ENCODE measurements around the gene DDR2. TPM values are rescaled to one million over a fixed set of nuclear protein-coding genes. Genes with fewer than 3 reads are reported as not detected.
A peak's percentile ranks its signal among the peaks of the same experiment; 100 is the strongest.

The DDR2 gene
- total RNA-seq, 1 donor = 289 TPM

DNA sequence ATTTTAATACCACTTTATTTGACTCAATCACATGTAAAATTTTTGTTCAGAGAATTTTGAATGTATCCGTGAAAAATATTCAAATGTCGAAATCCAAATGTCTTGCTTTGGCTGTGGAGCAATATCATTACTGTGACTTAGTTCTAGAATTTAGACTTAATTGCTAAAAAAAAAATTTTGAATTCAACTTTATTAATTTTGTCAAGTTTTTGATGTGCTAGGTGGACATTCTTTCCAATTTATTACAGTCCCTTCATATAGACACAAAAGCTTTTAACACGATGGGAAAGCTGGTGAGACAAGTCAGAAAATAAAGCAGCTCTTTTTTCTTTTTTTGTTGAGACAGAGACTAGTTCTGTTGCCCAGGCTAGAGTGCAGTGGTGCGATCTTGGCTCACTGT lies 62.6 kb downstream of the DDR2 start:
- no peak overlapping the region for H3K4me3 ChIP-seq (ENCODE audit: low read depth, low read length)
- no peak for TF ChIP-seq CTCF (IDR thresholded peaks at IDR 0.05; ENCODE audit: insufficient read depth, low read depth, low read length)
- no peak for DNase-seq (ENCODE audit: low read depth)

DNA sequence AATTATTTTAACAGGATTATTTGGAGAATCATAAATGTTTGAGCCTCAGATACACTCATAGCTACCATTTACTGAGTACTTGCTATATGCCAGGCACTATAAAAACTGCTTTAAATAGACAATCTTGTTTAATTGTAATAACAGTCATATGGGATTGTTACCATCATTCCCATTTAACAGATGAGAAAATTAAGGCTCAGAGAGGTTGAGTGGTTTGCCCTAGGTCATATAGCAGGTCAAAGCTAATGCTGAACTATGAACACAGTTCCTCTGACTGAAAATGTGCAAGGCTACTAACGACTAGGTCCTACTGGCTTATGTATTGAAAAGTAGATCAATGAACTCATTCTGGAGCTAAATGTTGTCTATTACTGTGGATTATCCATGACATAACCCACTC lies 63.4 kb downstream of the DDR2 start:
- TF ChIP-seq CTCF (IDR thresholded peaks at IDR 0.05; ENCODE audit: insufficient read depth, low read depth, low read length) = no peak
- no peak for DNase-seq (ENCODE audit: low read depth)
- no peak overlapping the region for H3K4me3 ChIP-seq (ENCODE audit: low read depth, low read length)

DNA sequence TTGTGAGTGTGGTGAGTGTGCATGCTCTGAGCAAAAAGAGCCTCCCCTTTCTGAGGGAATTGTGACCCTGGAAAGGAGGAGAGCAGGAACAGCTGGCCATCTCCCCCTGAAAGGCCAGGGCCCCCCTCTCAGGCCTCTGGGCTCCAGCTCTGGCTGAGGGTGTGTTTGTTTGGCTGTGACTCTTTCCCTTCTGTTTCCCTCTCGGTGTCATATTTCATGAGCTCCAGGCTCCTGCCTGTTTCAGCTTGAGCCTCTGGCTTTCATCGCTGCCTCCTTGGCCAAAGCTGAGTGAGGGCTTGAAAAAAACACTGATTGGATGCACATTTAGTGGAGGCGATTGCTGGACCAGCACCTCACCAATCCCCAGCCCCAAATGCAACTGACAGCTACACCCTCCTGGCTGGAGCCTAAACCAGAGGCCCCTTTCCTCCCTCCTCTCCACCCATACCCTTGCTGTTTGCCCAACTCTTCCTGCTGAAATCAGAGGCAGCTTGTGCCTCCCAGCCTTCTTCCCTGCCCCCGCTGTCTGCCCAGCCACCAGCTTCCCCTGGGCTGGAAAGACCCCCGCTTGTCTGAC lies 64.1 kb downstream of the DDR2 start:
- H3K4me3 ChIP-seq (ENCODE audit: low read depth, low read length) = no peak overlapping the region
- TF ChIP-seq CTCF (IDR thresholded peaks at IDR 0.05; ENCODE audit: insufficient read depth, low read depth, low read length) = no peak
- DNase-seq (ENCODE audit: low read depth) = peak; percentile 96

GRCh38 chr1:162697140-162697895 lies 65.1 kb downstream of the DDR2 start:
- no peak for TF ChIP-seq CTCF (IDR thresholded peaks at IDR 0.05; ENCODE audit: insufficient read depth, low read depth, low read length)
- DNase-seq (ENCODE audit: low read depth) = no peak

DNA sequence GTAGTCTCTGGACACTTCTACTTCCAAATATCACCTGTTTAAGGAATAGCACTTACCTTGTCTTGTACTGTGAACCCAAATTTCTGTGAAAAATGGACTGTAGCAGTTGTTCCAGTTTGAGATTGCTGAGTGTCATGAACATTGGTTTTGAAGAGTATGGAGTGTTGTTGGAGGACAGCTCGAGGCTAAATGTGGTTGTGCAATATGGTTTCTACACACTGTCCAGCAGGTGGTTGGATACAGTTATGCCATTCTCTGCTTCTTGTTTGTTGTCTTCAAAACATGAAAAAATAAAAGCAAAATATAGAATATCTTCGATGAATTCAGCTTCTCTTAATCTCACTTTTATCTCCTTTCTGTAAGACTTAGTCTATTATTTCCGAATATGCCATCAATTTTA lies 67.1 kb downstream of the DDR2 start:
- no peak for TF ChIP-seq CTCF (IDR thresholded peaks at IDR 0.05; ENCODE audit: insufficient read depth, low read depth, low read length)
- H3K4me3 ChIP-seq (ENCODE audit: low read depth, low read length) = no peak overlapping the region
- DNase-seq (ENCODE audit: low read depth) = peak; percentile 46

More at GRCh38 chr1:162697140-162697895, 65.1 kb downstream of the DDR2 start:
- H3K4me3 ChIP-seq (ENCODE audit: low read depth, low read length) = no peak overlapping the region

- no peak for DNase-seq (ENCODE audit: low read depth)
- TF ChIP-seq CTCF (IDR thresholded peaks at IDR 0.05; ENCODE audit: insufficient read depth, low read depth, low read length) = no peak
- no peak overlapping the region for H3K4me3 ChIP-seq (ENCODE audit: low read depth, low read length)
These were observed 67.9 kb downstream of the DDR2 start for GRCh38 chr1:162700131-162700530.
